Kidney epithelial cell (primary cell): ENCODE results near the gene SCN4A. TPM values are rescaled to one million over a fixed set of nuclear protein-coding genes. Genes with fewer than 3 reads are reported as not detected.

Experiments used
- DNase-seq: peaks from one replicate; pipeline ENCODE4 v3.0.0-alpha.2; 2010; ENCODE audit warnings: low read depth
- H3K27me3 ChIP-seq: 2 replicates; pipeline ENCODE4 v1.6.0; 2011; ENCODE audit warnings: low read length; ENCODE audit not compliant: control insufficient read depth, insufficient read depth
- H3K36me3 ChIP-seq: 2 replicates; pipeline ENCODE4 v1.5.1; 2011; ENCODE audit warnings: low read length; ENCODE audit not compliant: control insufficient read depth, insufficient read depth
- H3K4me3 ChIP-seq: 2 replicates; pipeline ENCODE4 v1.5.1; 2011; ENCODE audit warnings: low read depth, mild to moderate bottlenecking, control low read depth, low read length
- CTCF ChIP-seq: IDR thresholded peaks from 2 replicates; pipeline ENCODE4 v1.5.1; 2011; ENCODE audit warnings: mild to moderate bottlenecking, moderate library complexity, low read length, control low read depth, inconsistent platforms; ENCODE audit not compliant: insufficient read depth, poor library complexity, severe bottlenecking
- total RNA-seq: library from RNA; depleted of rRNA; stranded (reverse); fragments of >200 nt; gene quantifications from 2 replicates; pipeline ENCODE4 v1.2.3, GENCODE V29; 2015

SCN4A gene
- total RNA-seq, 1 donor from 2014 or later = 0.33 TPM

- H3K4me3 ChIP-seq = no peak overlapping the region
- no peak for DNase-seq
These were observed 11.1 kb downstream of the SCN4A start for GRCh38 chr17:63961355-63962212.

GRCh38 chr17:63960430-63960829, 12.3 kb downstream of the SCN4A start:
- H3K4me3 ChIP-seq = no peak overlapping the region
- no peak for DNase-seq
- no peaks in the 10 kb centered on the region for H3K36me3 ChIP-seq
- peaks cover 13% of the 10 kb centered on the region for H3K27me3 ChIP-seq
- no peak for TF ChIP-seq CTCF

More at GRCh38 chr17:63961355-63962212, 11.1 kb downstream of the SCN4A start:
- H3K27me3 ChIP-seq = peaks cover 13% of the 10 kb centered on the region
- no peak for TF ChIP-seq CTCF
- H3K36me3 ChIP-seq = no peaks in the 10 kb centered on the region

GRCh38 chr17:63960006-63960405, 12.7 kb downstream of the SCN4A start:
- Histone ChIP-seq H3K27me3 (peaks cover 15% of the 10 kb centered on the region), H3K36me3 (no peaks in the 10 kb centered on the region), H3K4me3 (no peak overlapping the region)
- DNase-seq = no peak
- no peak for TF ChIP-seq CTCF

- no peak for TF ChIP-seq CTCF
- peaks cover 20% of the 10 kb centered on the region for H3K27me3 ChIP-seq
- H3K4me3 ChIP-seq = no peak overlapping the region
- DNase-seq = no peak
- H3K36me3 ChIP-seq = no peaks in the 10 kb centered on the region
These were observed 16.3 kb downstream of the SCN4A start for GRCh38 chr17:63956296-63956920.

- no peak for TF ChIP-seq CTCF
- Histone ChIP-seq H3K4me3 (no peak overlapping the region), H3K27me3 (peaks cover 20% of the 10 kb centered on the region), H3K36me3 (no peaks in the 10 kb centered on the region)
- DNase-seq = no peak
These were observed 16.9 kb downstream of the SCN4A start for GRCh38 chr17:63955791-63956190.
